HG03565 (cell line): Measurements from ENCODE around the gene EPHB1.

Experiments
- ATAC-seq: cut with Tn5 transposase; IDR thresholded peaks from one replicate; pipeline ENCODE4 v1.9.1; 2021; ENCODE audit warnings: mild to moderate bottlenecking, moderate library complexity; ENCODE audit not compliant: unreplicated experiment

EPHB1 gene

DNA sequence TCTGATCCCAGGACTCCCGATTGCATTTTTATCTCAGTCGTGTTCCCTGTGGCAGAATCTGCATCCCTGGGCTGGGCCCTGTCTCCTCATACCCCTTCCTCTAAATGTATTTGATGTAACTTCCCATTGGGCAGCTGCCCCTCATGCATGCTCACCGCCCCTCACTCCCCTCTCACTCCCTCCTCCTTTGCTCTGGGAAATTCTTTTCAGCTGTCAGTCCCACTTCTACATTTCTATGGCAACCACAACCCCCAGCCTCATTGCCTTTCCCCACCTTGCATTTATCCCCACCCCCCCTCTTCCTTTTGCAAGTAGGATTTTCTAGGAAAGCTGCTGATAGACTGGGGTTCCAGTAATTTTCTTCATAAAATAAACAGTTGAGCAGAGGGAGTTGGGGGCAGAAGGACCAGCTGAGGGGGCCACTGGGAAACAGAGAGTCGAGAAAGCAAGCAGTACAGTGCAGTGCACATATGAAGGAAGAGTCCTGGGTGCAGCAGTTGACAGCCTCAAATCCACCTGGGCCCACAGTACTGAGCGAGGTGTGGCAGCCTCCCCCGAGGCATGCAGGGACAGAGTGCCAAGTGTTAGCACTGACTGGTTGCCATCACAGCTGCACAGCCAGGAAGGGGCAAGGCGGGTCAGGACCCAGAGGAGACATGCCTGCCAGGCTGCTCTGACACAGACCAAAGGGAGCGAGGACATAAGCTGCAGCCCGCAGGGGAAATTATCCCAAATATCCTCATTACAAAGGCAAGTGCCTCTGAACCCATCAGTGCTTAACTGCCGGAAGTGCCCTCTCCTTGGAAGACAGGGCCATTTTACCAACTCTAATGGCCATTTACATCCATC is 476.3 kb downstream of the EPHB1 start:
- ATAC-seq = no peak

DNA sequence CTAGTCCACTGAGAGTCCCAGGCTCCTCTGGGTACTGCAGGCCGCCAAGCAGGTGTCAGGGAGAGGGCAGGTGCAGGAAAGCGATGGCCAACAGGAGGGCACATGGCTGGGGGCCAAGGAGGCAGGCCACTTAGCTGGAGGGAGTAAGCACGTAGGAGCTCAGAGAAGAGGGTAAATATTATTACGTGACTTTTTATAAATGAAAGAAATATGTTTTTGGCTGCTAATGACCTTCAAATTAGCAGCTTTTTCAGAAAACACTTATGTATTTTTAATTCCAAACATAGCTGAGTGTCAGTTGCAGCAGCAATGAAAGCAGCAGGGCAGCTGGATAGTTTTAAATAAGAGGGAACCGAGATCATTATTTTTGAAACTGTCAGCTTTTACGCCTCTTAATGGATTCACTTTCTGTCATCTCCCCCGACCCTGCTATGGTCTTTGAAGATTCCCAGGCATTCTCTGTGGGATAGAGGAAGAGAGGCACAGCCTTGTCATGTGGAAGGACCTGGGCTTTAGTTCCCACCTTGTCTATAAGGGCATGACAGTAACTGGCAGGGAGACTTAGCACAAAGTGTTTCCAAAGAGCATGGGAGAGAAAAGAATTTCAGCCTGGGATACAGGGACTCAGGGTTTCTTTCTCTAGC is 477.1 kb downstream of the EPHB1 start:
- ATAC-seq = no peak

- no peak for ATAC-seq
Measured at GRCh38 chr3:135292162-135292561, 497.1 kb downstream of the EPHB1 start.

GRCh38 chr3:135301670-135302069 is 506.6 kb downstream of the EPHB1 start:
- ATAC-seq = no peak

GRCh38 chr3:135304378-135304777 is 509.3 kb downstream of the EPHB1 start:
- ATAC-seq = no peak
